Esophagus squamous epithelium (tissue), 4 donors: Measurements from ENCODE around the gene A2ML1.

ENCODE experiments used
- POLR2A ChIP-seq, 4 donors: fragments of 450-650 bp; IDR thresholded peaks; one replicate each; pipeline ENCODE4 v1.6.1; 2017; ENCODE audit warnings: antibody characterized with exemption in 4 of 4, mild to moderate bottlenecking in 4 of 4, moderate library complexity in 3 of 4
- TF ChIP-seq, protein P1 (sequence below), 6 experiments: fragments of 450-650 bp in 4 of 6; fragments of 200-600 bp in 2 of 6; sonication (generic) in 2 of 6; IDR thresholded peaks; one replicate each; pipeline ENCODE4 v1.5.1; 2016 to 2019; ENCODE audit warnings: antibody characterized with exemption in 6 of 6, mild to moderate bottlenecking in 4 of 6, moderate library complexity in 4 of 6

DNA sequence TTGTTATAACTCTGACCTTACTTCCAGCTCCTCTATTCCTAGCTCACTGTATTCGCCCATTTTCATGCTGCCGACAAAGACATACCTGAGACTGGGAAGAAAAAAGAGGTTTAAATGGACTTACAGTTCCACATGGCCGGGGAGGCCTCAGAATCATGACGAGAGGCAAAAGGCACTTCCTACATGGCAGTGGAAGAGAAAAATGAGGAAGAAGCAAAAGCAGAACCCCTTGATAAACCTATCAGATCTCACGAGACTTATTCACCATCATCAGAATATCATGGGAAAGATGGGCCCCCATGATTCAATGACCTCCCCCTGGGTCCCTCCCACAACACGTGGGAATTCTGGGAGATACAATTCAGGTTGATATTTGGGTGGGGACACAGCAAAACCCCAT lies 77.4 kb downstream of the A2ML1 start:
- TF ChIP-seq, protein P1, sequence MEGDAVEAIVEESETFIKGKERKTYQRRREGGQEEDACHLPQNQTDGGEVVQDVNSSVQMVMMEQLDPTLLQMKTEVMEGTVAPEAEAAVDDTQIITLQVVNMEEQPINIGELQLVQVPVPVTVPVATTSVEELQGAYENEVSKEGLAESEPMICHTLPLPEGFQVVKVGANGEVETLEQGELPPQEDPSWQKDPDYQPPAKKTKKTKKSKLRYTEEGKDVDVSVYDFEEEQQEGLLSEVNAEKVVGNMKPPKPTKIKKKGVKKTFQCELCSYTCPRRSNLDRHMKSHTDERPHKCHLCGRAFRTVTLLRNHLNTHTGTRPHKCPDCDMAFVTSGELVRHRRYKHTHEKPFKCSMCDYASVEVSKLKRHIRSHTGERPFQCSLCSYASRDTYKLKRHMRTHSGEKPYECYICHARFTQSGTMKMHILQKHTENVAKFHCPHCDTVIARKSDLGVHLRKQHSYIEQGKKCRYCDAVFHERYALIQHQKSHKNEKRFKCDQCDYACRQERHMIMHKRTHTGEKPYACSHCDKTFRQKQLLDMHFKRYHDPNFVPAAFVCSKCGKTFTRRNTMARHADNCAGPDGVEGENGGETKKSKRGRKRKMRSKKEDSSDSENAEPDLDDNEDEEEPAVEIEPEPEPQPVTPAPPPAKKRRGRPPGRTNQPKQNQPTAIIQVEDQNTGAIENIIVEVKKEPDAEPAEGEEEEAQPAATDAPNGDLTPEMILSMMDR (IDR thresholded peaks at IDR 0.05): no peak
- TF ChIP-seq POLR2A (IDR thresholded peaks at IDR 0.05): no peak
